GM12801 (cell line): ENCODE data around the gene BCAS4.

Experiments used
- CTCF ChIP-seq: IDR thresholded peaks from one replicate; pipeline ENCODE4 v1.5.1; 2011; ENCODE audit warnings: control low read depth; ENCODE audit not compliant: insufficient read length; ENCODE audit errors: extremely low read depth

BCAS4 gene

DNA sequence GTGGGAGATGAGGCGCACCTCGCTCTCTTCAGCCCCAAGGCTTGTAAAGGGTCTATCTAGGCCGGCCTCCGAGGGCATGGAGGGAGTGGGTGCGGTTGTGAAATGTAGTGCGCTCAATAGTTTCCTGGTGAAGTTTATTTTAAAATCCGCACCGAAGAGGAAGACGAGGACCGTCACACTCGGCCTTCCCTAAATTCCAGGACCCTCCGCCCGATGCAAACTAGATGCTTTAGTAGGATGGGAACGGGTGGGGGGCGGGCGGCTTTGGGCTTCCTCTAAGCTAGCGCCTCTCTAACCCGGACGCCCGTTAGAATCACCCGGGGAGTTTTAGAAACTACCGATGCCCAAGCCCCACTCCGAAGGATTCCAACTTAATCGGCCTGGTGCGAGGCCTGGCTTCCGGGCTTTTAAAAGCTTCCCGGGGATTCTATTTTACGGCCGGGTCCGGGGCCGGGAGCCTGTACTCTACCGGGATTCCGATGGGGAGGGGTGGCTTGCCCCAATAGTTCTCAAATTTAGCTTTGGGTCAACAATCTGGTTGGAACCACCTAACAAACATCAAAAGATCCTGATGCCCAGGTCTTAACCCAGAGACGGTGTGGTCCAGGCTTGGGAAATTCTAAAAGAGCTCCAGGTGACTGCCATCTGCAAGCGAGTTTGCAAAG lies 548 bp upstream of the BCAS4 start:
- no peak for TF ChIP-seq CTCF

DNA sequence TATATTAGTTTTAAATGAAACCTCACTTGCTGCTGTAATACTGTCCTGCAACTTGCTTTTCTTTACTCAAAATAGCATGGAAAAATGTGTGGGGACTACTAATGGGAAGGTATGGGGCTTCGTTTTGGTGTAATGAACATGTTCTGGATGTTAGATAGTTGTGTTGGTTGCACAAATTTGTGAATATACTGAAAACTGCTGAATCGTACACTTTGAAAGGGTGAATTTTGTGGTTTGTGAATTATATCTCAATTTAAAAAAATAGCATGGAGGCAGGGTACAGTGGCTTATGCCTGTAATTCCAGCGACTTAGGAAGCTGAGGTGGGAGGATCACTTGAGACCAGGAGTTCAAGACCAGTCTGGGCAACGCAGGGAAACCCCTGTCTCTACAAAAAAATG lies 2.3 kb downstream of the BCAS4 start:
- no peak for TF ChIP-seq CTCF

- TF ChIP-seq CTCF: no peak
These were observed 3.8 kb downstream of the BCAS4 start for GRCh38 chr20:50798650-50799049.

- TF ChIP-seq CTCF: no peak
These were observed 4.5 kb downstream of the BCAS4 start for GRCh38 chr20:50799176-50799889.

DNA sequence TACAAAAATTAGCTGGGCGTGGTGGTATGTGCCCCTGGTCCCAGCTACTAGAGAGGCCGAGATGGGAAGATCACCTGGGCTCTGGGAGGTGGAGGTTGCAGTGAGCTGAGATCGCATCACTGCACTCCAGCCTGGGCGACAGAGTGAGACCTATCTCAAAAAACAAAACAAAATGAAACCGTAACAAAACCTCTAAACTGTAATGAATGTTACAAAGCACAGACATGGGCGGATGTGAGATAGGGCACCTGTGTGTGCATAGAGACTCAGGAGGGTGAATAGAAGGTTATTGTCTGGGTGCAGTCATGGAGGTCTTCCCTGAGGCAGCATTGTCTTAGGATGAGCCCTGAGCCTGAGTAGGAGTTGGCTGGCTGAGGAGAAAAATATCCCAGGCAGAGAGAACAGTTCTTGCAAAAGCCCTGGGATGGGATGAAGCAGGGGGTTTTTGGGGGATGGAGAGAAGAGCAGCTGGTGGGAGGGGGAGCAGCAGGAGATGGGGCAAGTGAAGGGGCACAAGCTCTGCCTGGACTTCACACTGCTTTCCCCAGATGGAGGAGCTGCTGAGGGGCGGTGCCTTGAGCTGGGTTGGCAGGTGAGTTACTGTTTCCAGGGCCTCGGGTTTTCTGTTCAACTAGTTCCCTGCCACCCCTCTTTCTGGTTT lies 5.2 kb downstream of the BCAS4 start:
- TF ChIP-seq CTCF: no peak

DNA sequence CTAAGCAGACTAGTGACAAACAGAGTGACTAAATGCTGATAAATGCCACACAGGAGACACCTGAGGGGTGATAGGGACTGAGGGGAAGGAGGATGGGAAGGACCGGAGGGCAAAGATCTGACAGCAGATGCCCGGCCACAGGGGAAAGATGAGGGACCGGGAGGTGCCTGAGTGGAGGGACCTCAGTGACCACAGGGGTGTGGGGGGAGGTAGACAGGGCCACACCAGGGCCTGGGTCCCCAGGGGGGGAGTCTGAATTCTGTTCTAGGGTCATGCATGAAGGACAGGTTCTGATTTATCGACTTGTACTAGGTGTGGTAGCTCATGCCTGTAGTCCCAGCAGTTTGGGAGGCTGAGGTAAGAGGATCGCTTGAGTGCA lies 6.9 kb downstream of the BCAS4 start:
- no peak for TF ChIP-seq CTCF

- no peak for TF ChIP-seq CTCF
These were observed 7.4 kb downstream of the BCAS4 start for GRCh38 chr20:50802289-50802688.
